Limb (tissue), 2 donors: ENCODE measurements around the gene EHHADH.

ENCODE experiments used
- DNase-seq, 2 donors: peaks; one replicate each; pipeline ENCODE4 v3.0.0-alpha.2; 2016; ENCODE audit errors: extremely low spot score in 2 of 2

EHHADH gene

GRCh38 chr3:185150561-185150960 is 103.3 kb downstream of the EHHADH start:
- DNase-seq, result no peak

GRCh38 chr3:185149591-185149990 is 104.3 kb downstream of the EHHADH start:
- no peak for DNase-seq

DNA sequence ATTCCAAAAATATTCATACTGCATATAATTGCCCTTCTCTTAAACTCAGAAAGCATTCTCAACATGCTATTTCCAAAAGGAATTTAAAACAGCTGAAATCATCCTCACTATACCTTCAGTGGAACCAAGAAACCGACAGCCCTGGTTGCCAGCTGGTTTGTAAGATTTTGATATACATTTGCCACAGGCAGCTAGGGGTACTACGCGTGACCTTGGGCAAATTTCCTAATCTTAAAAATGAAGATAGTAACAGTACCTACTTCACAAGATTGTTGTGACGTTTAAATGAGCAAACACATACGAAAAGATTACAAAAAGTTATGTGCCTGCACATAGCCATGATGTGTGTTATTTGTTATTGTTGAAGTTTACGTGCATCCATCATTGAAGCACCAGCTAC is 108.3 kb downstream of the EHHADH start:
- DNase-seq, result no peak

DNA sequence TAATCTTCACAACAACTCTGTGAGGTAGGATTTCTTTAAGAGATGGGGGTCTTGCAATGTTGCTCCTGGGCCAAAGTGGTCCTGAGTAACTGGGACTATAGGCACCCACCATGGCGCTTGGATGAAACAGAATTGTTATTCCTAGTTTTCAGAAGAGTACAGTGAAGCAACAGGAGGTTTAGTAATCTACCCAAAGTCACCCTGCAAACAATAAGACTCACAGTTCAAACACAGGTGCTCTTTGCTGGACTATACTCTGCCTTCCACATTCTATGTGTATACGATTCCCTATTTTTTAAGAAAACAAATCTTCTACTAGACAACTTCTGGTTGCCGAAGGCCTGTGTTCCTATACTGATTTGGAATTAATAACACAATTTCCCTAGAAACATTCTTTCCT is 109.1 kb downstream of the EHHADH start:
- no peak for DNase-seq
